Mesendoderm (in vitro differentiated cells): Measurements from ENCODE around the gene CMC2.
A peak's percentile ranks its signal among the peaks of the same experiment; 100 is the strongest.

Experiments used
- DNase-seq: peaks from one replicate; pipeline ENCODE4 v3.0.0; 2013
- H2AK5ac ChIP-seq: 2 replicates; pipeline ENCODE4 v1.6.1; 2013; ENCODE audit warnings: low read length, inconsistent platforms
- H2BK120ac ChIP-seq: 2 replicates; pipeline ENCODE4 v1.6.1; 2013; ENCODE audit warnings: low read depth, mild to moderate bottlenecking, low read length, moderate library complexity, mixed read lengths
- H2BK15ac ChIP-seq: replicated peaks from 2 replicates; pipeline ENCODE4 v1.6.1; 2013; ENCODE audit warnings: low read depth, mild to moderate bottlenecking, moderate library complexity
- H2BK5ac ChIP-seq: 2 replicates; pipeline ENCODE4 v1.6.1; 2013; ENCODE audit warnings: low read length, inconsistent platforms
- H3K18ac ChIP-seq: 2 replicates; pipeline ENCODE4 v1.6.1; 2013; ENCODE audit warnings: mild to moderate bottlenecking, low read length, mixed read lengths
- H3K23ac ChIP-seq: one replicate; pipeline ENCODE4 v1.6.1; 2013; ENCODE audit warnings: low read length
- H3K27ac ChIP-seq: 2 replicates; pipeline ENCODE4 v1.5.1; 2013; ENCODE audit warnings: low read depth, mild to moderate bottlenecking, inconsistent platforms, low read length, moderate library complexity
- H3K27me3 ChIP-seq: 2 replicates; pipeline ENCODE4 v1.6.1; 2013; ENCODE audit warnings: low read length, control low read depth, mild to moderate bottlenecking, inconsistent platforms; ENCODE audit not compliant: insufficient read depth, poor library complexity
- H3K36me3 ChIP-seq: 2 replicates; pipeline ENCODE4 v1.6.1; 2013; ENCODE audit warnings: low read length, inconsistent platforms; ENCODE audit not compliant: control insufficient read depth, insufficient read depth
- H3K4ac ChIP-seq: one replicate; pipeline ENCODE4 v1.6.1; 2013; ENCODE audit warnings: low read depth, mild to moderate bottlenecking, low read length, moderate library complexity
- H3K4me1 ChIP-seq: 2 replicates; pipeline ENCODE4 v1.6.1; 2013; ENCODE audit warnings: low read depth, low read length, inconsistent platforms; ENCODE audit not compliant: control insufficient read depth
- H3K4me2 ChIP-seq: 2 replicates; pipeline ENCODE4 v1.6.1; 2013; ENCODE audit warnings: low read length
- H3K4me3 ChIP-seq: 2 replicates; pipeline ENCODE4 v1.5.1; 2013; ENCODE audit warnings: mild to moderate bottlenecking, low read length
- H3K56ac ChIP-seq: one replicate; pipeline ENCODE4 v1.6.1; 2013; ENCODE audit warnings: low read length
- H3K79me1 ChIP-seq: 2 replicates; pipeline ENCODE4 v1.6.1; 2013; ENCODE audit warnings: low read length, inconsistent platforms
- H3K79me2 ChIP-seq: 2 replicates; pipeline ENCODE4 v1.6.1; 2013; ENCODE audit warnings: mild to moderate bottlenecking, low read length; ENCODE audit not compliant: control insufficient read depth, insufficient read depth
- H3K9ac ChIP-seq: 2 replicates; pipeline ENCODE4 v1.6.1; 2013; ENCODE audit warnings: low read length, inconsistent platforms
- H4K5ac ChIP-seq: one replicate; pipeline ENCODE4 v1.6.1; 2013; ENCODE audit warnings: low read length
- H4K8ac ChIP-seq: one replicate; pipeline ENCODE4 v1.6.1; 2013; ENCODE audit warnings: low read depth, mild to moderate bottlenecking, control low read depth, low read length, moderate library complexity
- WGBS: extraction: QIAGEN DNeasy Blood & Tissue Kit; methylation state at CpG from one replicate; pipeline ENCODE4 v1.1.7; 2013; ENCODE audit warnings: low lambda C conversion rate, missing lambda C conversion rate; ENCODE audit not compliant: insufficient coverage; ENCODE audit errors: extremely low coverage; 5-methylcytosine and 5-hydroxymethylcytosine counted together

Gene CMC2

GRCh38 chr16:80948886-80949493 is 57.7 kb downstream of the CMC2 start:
- no peak overlapping the region for H4K5ac ChIP-seq
- WGBS: no CpG with 5 or more reads among the region's 7 CpGs
- no peaks in the 10 kb centered on the region for H3K4me1 ChIP-seq
- H3K56ac ChIP-seq: no peak overlapping the region
- no peak overlapping the region for H3K23ac ChIP-seq
- no peak overlapping the region for H3K4me3 ChIP-seq
- no peak overlapping the region for H2BK120ac ChIP-seq
- H3K27ac ChIP-seq: no peak overlapping the region
- H3K36me3 ChIP-seq: no peaks in the 10 kb centered on the region
- no peak overlapping the region for H2BK15ac ChIP-seq
- no peak overlapping the region for H4K8ac ChIP-seq
- H3K18ac ChIP-seq: no peak overlapping the region
- H3K4me2 ChIP-seq: no peak overlapping the region
- H2BK5ac ChIP-seq: no peak overlapping the region
- no peaks in the 10 kb centered on the region for H3K79me2 ChIP-seq
- H3K9ac ChIP-seq: no peak overlapping the region
- H3K79me1 ChIP-seq: no peaks in the 10 kb centered on the region
- H2AK5ac ChIP-seq: no peak overlapping the region
- no peak overlapping the region for H3K4ac ChIP-seq
- peak; percentile 75 for DNase-seq
- no peaks in the 10 kb centered on the region for H3K27me3 ChIP-seq

DNA sequence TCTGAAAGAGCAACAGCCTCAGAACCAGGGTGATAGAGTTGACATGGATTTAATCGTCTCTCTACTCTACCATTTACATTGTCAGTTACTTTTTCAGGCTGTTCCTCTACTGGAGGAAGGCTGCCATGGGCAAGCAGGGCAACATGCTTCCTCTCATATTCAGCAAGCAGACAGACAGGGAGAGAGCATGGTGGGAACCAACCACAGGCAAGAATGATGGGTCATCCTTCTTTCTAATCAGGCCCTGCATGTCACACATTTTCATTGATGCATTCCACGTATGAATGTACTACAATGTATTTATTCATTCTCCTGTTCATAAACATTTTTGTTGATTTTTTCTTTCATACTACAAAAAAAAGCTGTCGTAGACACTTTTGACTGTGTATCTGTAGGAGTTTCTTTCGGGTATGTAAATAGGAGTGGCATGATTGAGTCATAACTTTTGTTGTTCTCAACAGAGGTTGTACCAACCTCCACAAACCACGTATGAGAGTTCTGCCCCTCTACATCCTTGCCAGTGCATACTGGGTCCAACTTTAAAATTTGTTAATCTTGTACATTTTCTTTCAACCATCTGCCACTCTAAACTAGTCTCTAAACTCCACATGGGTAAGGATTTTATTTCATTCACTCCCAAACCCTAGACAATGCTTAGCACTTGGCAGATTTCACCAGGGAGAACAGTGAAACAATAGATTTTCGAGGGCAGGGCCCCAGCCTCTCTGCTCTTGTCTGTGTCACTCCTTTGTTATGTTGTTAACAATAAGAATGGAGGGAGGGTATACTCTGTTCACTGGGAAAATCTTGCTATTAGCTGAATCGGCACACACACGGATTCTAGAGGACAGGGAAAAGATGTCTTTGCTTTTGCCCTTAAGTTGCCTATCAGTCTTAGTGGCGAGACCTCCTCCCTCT is 58.7 kb downstream of the CMC2 start:
- Histone ChIP-seq H2AK5ac (no peak overlapping the region), H3K23ac (no peak overlapping the region), H3K9ac (no peak overlapping the region), H4K8ac (no peak overlapping the region), H4K5ac (no peak overlapping the region), H3K4ac (no peak overlapping the region), H3K27me3 (no peaks in the 10 kb centered on the region), H3K4me3 (no peak overlapping the region), H3K4me1 (no peaks in the 10 kb centered on the region), H3K56ac (no peak overlapping the region), H3K79me2 (no peaks in the 10 kb centered on the region), H3K18ac (no peak overlapping the region), H2BK5ac (no peak overlapping the region), H3K79me1 (no peaks in the 10 kb centered on the region), H2BK15ac (no peak overlapping the region), H3K36me3 (no peaks in the 10 kb centered on the region), H3K27ac (no peak overlapping the region), H2BK120ac (no peak overlapping the region), H3K4me2 (no peak overlapping the region)
- WGBS: no CpG with 5 or more reads among the region's 9 CpGs
- no peak for DNase-seq

DNA sequence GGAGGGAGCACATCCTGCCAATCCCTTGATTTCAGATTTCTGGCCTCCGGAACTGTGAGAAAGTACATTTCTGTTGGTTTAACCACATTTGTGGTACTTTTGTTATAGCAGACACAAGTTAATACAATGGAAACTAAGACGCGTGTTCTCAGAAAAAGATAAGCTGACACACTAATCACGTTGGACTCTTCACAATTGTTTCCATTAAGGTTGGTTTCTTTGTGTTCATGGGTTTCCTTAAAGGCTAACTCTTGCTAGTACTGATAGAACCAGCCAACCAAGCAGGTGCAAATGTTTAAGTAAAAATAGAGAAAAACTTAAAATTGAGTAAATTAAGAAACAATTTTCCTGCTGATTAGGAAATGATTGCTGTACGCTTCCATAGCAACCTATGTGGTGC is 59.4 kb downstream of the CMC2 start:
- Histone ChIP-seq H4K8ac (no peak overlapping the region), H3K27ac (no peak overlapping the region), H2BK15ac (no peak overlapping the region), H3K79me1 (no peaks in the 10 kb centered on the region), H3K4ac (no peak overlapping the region), H2AK5ac (no peak overlapping the region), H3K4me2 (no peak overlapping the region), H3K4me1 (no peaks in the 10 kb centered on the region), H3K9ac (no peak overlapping the region), H3K27me3 (no peaks in the 10 kb centered on the region), H3K79me2 (no peaks in the 10 kb centered on the region), H2BK5ac (no peak overlapping the region), H2BK120ac (no peak overlapping the region), H3K4me3 (no peak overlapping the region), H3K23ac (no peak overlapping the region), H3K18ac (no peak overlapping the region), H4K5ac (no peak overlapping the region), H3K56ac (no peak overlapping the region), H3K36me3 (no peaks in the 10 kb centered on the region)
- no CpG with 5 or more reads among the region's 5 CpGs for WGBS
- DNase-seq: no peak

DNA sequence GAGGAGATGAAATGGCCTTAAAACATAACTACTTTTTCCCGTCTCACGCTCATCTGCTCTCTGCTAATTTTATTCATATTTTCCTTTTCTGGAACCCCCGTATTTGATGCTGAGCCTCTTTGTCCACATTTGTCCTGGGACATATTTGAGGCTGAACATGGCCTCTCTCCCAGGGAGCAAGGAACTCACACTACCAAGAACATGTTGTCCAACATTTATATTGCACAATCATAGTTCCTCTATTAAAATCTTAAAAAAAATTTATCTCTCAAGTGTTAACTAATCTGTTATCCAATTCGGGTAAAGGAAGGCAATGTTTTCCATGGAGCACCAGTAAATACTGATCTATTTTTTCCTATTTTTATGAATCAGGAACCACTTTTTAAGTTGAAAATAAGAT is 60.2 kb downstream of the CMC2 start:
- no peak overlapping the region for H3K4me3 ChIP-seq
- H2AK5ac ChIP-seq: no peak overlapping the region
- no peaks in the 10 kb centered on the region for H3K4me1 ChIP-seq
- no peak overlapping the region for H4K8ac ChIP-seq
- no peak overlapping the region for H4K5ac ChIP-seq
- no peak overlapping the region for H3K27ac ChIP-seq
- H3K36me3 ChIP-seq: no peaks in the 10 kb centered on the region
- WGBS: no CpG with 5 or more reads among the region's 4 CpGs
- H3K4me2 ChIP-seq: no peak overlapping the region
- DNase-seq: no peak
- no peak overlapping the region for H2BK120ac ChIP-seq
- no peak overlapping the region for H3K9ac ChIP-seq
- H2BK15ac ChIP-seq: no peak overlapping the region
- H3K18ac ChIP-seq: no peak overlapping the region
- no peaks in the 10 kb centered on the region for H3K79me1 ChIP-seq
- no peak overlapping the region for H3K56ac ChIP-seq
- no peaks in the 10 kb centered on the region for H3K79me2 ChIP-seq
- H2BK5ac ChIP-seq: no peak overlapping the region
- no peaks in the 10 kb centered on the region for H3K27me3 ChIP-seq
- no peak overlapping the region for H3K4ac ChIP-seq
- no peak overlapping the region for H3K23ac ChIP-seq

GRCh38 chr16:80940069-80940856 is 66.4 kb downstream of the CMC2 start:
- H3K4me2 ChIP-seq: no peak overlapping the region
- no peak overlapping the region for H3K9ac ChIP-seq
- H2BK120ac ChIP-seq: no peak overlapping the region
- H3K27ac ChIP-seq: no peak overlapping the region
- no peak overlapping the region for H3K18ac ChIP-seq
- H3K4me1 ChIP-seq: no peaks in the 10 kb centered on the region
- H2BK15ac ChIP-seq: no peak overlapping the region
- no peaks in the 10 kb centered on the region for H3K27me3 ChIP-seq
- no peak overlapping the region for H2AK5ac ChIP-seq
- no peaks in the 10 kb centered on the region for H3K79me1 ChIP-seq
- H3K23ac ChIP-seq: no peak overlapping the region
- no peaks in the 10 kb centered on the region for H3K36me3 ChIP-seq
- DNase-seq: no peak
- no peak overlapping the region for H2BK5ac ChIP-seq
- no peak overlapping the region for H3K56ac ChIP-seq
- H3K79me2 ChIP-seq: no peaks in the 10 kb centered on the region
- no peak overlapping the region for H3K4me3 ChIP-seq
- no peak overlapping the region for H4K8ac ChIP-seq
- H3K4ac ChIP-seq: no peak overlapping the region
- WGBS: no CpG with 5 or more reads among the region's 7 CpGs
- H4K5ac ChIP-seq: no peak overlapping the region
